WTC11 (cell line): ENCODE results near the gene GNA12. TPM values are rescaled to one million over a fixed set of nuclear protein-coding genes. Genes with fewer than 3 reads are reported as not detected.
A peak's percentile ranks its signal among the peaks of the same experiment; 100 is the strongest.

Experiments
- ATAC-seq: fragments of 200-7000 bp; cut with Tn5 transposase; 2 replicates; pipeline ENCODE4 v1.10.0; 2021; ENCODE audit warnings: mild to moderate bottlenecking, moderate library complexity
- CTCF ChIA-PET: fragments of 300-600 bp; sonication (Branson Sonifier 250); formaldehyde crosslinking; loops from one replicate; lab custom pipeline; 2021; ENCODE audit warnings: antibody characterized with exemption; lab: Charles Lee
- POLR2A ChIA-PET: fragments of 350-600 bp; sonication (Branson Sonifier 250); formaldehyde crosslinking; loops from one replicate; lab custom pipeline; 2021; ENCODE audit warnings: antibody characterized with exemption; lab: Charles Lee
- DNase-seq: peaks from one replicate; pipeline ENCODE4 v3.0.0; 2021; ENCODE audit warnings: low spot score
- H3K27ac Mint-ChIP-seq: 2 replicates; pipeline ENCODE4 v1.8.0; 2021; ENCODE audit warnings: mixed read lengths
- H3K27me3 Mint-ChIP-seq: 2 replicates; pipeline ENCODE4 v1.8.0; 2021; ENCODE audit warnings: low read depth, mild to moderate bottlenecking, moderate library complexity, mixed read lengths
- H3K36me3 Mint-ChIP-seq: 2 replicates; pipeline ENCODE4 v1.8.0; 2021; ENCODE audit warnings: mixed read lengths
- H3K4me1 Mint-ChIP-seq: 2 replicates; pipeline ENCODE4 v1.8.0; 2022; ENCODE audit warnings: mixed read lengths
- H3K4me3 Mint-ChIP-seq: 2 replicates; pipeline ENCODE4 v1.8.0; 2021; ENCODE audit warnings: mild to moderate bottlenecking, moderate library complexity, mixed read lengths
- H3K9me3 Mint-ChIP-seq: 2 replicates; pipeline ENCODE4 v1.8.0; 2021; ENCODE audit warnings: mixed read lengths
- CREB1 ChIP-seq: sonication (generic); formaldehyde crosslinking; IDR thresholded peaks from 2 replicates; pipeline ENCODE4 v1.8.0; 2023; ENCODE audit warnings: mild to moderate bottlenecking, missing genetic modification reagents
- CTCF ChIP-seq: fragments of 200-600 bp; IDR thresholded peaks from 2 replicates; pipeline ENCODE4 v1.8.0; 2022; ENCODE audit warnings: antibody characterized with exemption
- EMX1 ChIP-seq: fragments of 250-450 bp; sonication (Bioruptor Pico); IDR thresholded peaks from 2 replicates; pipeline ENCODE4 v1.8.0; 2021; ENCODE audit warnings: mild to moderate bottlenecking
- ESRRA ChIP-seq: sonication (generic); formaldehyde crosslinking; IDR thresholded peaks from 2 replicates; pipeline ENCODE4 v1.8.1; 2022; ENCODE audit warnings: mild to moderate bottlenecking, missing genetic modification reagents, borderline replicate concordance
- FOXP4 ChIP-seq: sonication (generic); formaldehyde crosslinking; IDR thresholded peaks from 2 replicates; pipeline ENCODE4 v1.8.0; 2022; ENCODE audit warnings: mild to moderate bottlenecking, missing genetic modification reagents
- GTF2I ChIP-seq: fragments of 250-450 bp; sonication (Bioruptor Pico); conservative IDR thresholded peaks from 2 replicates; pipeline ENCODE4 v1.4.0; 2021; ENCODE audit warnings: mild to moderate bottlenecking
- NR3C1 ChIP-seq: sonication (generic); formaldehyde crosslinking; conservative IDR thresholded peaks from 2 replicates; pipeline ENCODE4 v1.8.1; 2023; ENCODE audit warnings: low read depth, mild to moderate bottlenecking, missing genetic modification reagents
- RORB ChIP-seq: fragments of 250-450 bp; sonication (Bioruptor Pico); IDR thresholded peaks from 2 replicates; pipeline ENCODE4 v1.9.0; 2021; ENCODE audit warnings: mild to moderate bottlenecking
- TCF7 ChIP-seq: sonication (generic); formaldehyde crosslinking; IDR thresholded peaks from 2 replicates; pipeline ENCODE4 v1.8.0; 2022; ENCODE audit warnings: mild to moderate bottlenecking, low read depth, missing genetic modification reagents, moderate library complexity
- ZNF138 ChIP-seq: sonication (generic); formaldehyde crosslinking; conservative IDR thresholded peaks from 2 replicates; pipeline ENCODE4 v1.8.1; 2022; ENCODE audit warnings: mild to moderate bottlenecking, moderate library complexity, missing genetic modification reagents
- ZNF396 ChIP-seq: fragments of 250-450 bp; sonication (Bioruptor Pico); IDR thresholded peaks from 2 replicates; pipeline ENCODE4 v1.8.0; 2021; ENCODE audit warnings: mild to moderate bottlenecking, moderate library complexity, borderline replicate concordance
- total RNA-seq: library from RNA; stranded (reverse); gene quantifications from 3 replicates; pipeline ENCODE4 v1.2.3, GENCODE V29; 2021
- TF ChIP-seq, protein P1 (sequence below): sonication (generic); formaldehyde crosslinking; IDR thresholded peaks from 2 replicates; pipeline ENCODE4 v1.8.0; 2023; ENCODE audit warnings: mild to moderate bottlenecking, missing genetic modification reagents
- TF ChIP-seq, protein P2 (sequence below): sonication (generic); formaldehyde crosslinking; IDR thresholded peaks from 2 replicates; pipeline ENCODE4 v1.8.1; 2023; ENCODE audit warnings: mild to moderate bottlenecking, missing genetic modification reagents
- TF ChIP-seq, protein P3 (sequence below): fragments of 250-450 bp; sonication (Bioruptor Pico); conservative IDR thresholded peaks from 2 replicates; pipeline ENCODE4 v1.9.0; 2021; ENCODE audit warnings: mild to moderate bottlenecking

The GNA12 gene
- total RNA-seq, 1 experiment from 2014 or later, result 99.6 TPM

DNA sequence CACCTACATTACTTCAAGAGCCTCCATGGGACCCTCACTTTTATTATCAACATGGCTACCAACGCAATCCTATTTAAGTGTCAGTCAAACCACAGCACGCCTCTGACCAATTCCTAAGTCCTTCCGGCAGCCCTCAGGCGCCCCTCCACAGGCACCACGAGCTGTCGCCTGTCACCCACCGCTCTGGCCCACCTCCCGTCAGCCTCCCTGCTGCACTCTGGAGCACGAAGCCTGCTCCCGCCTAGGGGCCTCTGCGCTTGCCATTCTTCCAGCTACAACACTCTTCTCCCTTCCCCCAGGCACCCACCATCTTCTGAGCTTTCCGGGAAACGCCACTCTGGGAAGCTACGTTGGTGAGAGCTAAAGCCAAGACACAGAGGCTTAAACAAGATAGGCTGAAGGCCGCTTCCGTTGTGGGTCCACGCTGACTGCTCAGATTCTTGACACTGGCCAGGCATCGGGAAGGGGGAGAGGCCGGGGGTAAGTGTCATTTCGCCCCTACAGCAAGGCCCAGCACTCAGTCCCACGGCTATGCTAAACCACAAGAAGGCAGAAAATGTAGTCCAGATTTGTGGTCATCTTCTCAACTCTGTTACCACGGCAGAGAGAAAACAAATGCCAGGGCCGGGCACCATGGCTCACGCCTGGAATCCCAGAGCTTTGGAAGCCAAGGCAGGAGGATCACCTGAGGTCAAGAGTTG lies 56.7 kb downstream of the GNA12 start:
- H3K27ac Mint-ChIP-seq, result peak overlapping the region; percentile 80
- no peak for DNase-seq
- TF ChIP-seq GTF2I (CRISPR knock-in tag) (no peak), ZNF396 (CRISPR knock-in tag) (no peak), EMX1 (CRISPR knock-in tag) (no peak), ESRRA (CRISPR knock-in tag) (no peak), FOXP4 (CRISPR knock-in tag) (no peak), RORB (no peak), CREB1 (CRISPR knock-in tag) (no peak), TCF7 (no peak), ZNF138 (CRISPR knock-in tag) (no peak), NR3C1 (no peak), CTCF (no peak)
- TF ChIP-seq, protein P1, sequence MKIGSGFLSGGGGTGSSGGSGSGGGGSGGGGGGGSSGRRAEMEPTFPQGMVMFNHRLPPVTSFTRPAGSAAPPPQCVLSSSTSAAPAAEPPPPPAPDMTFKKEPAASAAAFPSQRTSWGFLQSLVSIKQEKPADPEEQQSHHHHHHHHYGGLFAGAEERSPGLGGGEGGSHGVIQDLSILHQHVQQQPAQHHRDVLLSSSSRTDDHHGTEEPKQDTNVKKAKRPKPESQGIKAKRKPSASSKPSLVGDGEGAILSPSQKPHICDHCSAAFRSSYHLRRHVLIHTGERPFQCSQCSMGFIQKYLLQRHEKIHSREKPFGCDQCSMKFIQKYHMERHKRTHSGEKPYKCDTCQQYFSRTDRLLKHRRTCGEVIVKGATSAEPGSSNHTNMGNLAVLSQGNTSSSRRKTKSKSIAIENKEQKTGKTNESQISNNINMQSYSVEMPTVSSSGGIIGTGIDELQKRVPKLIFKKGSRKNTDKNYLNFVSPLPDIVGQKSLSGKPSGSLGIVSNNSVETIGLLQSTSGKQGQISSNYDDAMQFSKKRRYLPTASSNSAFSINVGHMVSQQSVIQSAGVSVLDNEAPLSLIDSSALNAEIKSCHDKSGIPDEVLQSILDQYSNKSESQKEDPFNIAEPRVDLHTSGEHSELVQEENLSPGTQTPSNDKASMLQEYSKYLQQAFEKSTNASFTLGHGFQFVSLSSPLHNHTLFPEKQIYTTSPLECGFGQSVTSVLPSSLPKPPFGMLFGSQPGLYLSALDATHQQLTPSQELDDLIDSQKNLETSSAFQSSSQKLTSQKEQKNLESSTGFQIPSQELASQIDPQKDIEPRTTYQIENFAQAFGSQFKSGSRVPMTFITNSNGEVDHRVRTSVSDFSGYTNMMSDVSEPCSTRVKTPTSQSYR, result no peak
- TF ChIP-seq, protein P2, sequence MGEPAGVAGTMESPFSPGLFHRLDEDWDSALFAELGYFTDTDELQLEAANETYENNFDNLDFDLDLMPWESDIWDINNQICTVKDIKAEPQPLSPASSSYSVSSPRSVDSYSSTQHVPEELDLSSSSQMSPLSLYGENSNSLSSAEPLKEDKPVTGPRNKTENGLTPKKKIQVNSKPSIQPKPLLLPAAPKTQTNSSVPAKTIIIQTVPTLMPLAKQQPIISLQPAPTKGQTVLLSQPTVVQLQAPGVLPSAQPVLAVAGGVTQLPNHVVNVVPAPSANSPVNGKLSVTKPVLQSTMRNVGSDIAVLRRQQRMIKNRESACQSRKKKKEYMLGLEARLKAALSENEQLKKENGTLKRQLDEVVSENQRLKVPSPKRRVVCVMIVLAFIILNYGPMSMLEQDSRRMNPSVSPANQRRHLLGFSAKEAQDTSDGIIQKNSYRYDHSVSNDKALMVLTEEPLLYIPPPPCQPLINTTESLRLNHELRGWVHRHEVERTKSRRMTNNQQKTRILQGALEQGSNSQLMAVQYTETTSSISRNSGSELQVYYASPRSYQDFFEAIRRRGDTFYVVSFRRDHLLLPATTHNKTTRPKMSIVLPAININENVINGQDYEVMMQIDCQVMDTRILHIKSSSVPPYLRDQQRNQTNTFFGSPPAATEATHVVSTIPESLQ (CRISPR knock-in tag), result no peak
- TF ChIP-seq, protein P3, sequence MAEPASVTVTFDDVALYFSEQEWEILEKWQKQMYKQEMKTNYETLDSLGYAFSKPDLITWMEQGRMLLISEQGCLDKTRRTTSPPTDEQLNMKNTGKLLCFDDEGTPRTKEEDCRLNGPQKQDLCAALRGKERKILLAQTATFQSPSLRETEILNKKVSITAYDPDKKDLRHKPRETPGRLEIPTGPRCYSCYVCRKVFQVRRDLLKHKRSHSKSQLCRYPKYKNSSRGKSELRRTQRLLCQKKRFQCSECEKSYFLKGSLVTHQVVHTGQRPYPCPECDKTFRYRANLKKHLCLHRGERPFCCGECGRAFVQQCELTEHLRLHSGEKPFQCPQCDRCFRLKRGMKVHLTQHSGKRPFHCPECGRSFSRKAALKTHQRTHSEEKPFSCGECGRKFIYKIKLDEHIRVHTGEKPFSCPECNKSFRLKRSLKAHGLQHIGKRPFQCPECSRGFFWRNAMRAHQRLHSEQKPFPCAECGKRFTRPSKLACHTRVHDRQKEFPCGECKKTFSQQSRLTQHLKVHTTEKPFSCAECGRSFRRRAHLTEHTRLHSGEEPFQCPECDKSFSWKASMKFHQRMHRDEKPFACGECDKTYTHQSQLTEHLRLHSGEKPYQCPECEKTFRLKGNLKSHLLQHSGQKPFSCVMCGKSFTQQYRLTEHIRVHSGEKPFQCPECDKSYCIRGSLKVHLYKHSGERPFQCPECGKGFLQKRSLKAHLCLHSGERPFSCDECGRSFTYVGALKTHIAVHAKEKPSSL (CRISPR knock-in tag), result no peak
- TF ChIP-seq, all 79 proteins: peak for 0
- POLR2A ChIA-PET, result interaction anchor here (0.7 kb wide), 2 partner anchors 57 to 86 kb away, joined by 3 read pairs; no protein-coding TSS in a partner anchor
- ATAC-seq, result no peak
- Mint-ChIP-seq H3K4me3 (no peak overlapping the region), H3K36me3 (peaks cover 62% of the 10 kb centered on the region), H3K4me1 (peaks cover 32% of the 10 kb centered on the region), H3K9me3 (peaks cover 4% of the 10 kb centered on the region; the same call in 1 of the 2 replicates), H3K27me3 (no peaks in the 10 kb centered on the region)
- CTCF ChIA-PET, result interaction anchor here (0.6 to 2.0 kb wide), 7 partner anchors 8 to 356 kb away, joined by 3 to 6 read pairs (median 4); no protein-coding TSS in a partner anchor
